T follicular helper cell (primary cell): ENCODE measurements around the gene GPS1.

Experiments used
- DNase-seq: peaks from one replicate; pipeline ENCODE4 v3.0.0-alpha.2; 2020; ENCODE audit warnings: low read depth

GPS1 gene

DNA sequence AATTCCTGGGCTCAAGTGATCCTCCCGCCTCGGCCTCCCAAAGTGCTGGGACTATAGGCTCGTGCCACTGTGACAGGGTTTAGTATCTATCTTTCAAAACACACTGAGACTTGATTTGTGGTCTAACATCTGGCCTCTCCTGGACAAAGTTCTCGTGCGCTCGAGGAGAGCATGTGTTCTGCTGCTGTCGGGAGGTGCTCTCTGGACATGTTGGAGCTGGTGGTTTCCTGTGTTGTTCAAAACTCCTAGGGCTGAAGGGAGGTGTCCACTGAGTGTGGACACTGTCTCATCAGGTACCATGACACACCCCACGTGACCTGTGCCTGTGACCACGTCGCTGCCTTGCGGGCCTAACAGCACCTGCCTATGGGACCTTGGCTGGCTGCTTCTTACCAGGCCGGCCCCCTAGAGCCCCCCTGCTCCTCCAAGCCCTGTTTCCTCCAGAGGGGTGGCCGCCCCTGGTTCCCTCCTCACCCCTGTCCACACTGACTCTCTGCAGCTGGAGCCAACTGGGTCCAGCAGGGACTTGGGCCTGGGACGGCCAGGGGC lies 5.7 kb upstream of the GPS1 start:
- DNase-seq = no peak

DNA sequence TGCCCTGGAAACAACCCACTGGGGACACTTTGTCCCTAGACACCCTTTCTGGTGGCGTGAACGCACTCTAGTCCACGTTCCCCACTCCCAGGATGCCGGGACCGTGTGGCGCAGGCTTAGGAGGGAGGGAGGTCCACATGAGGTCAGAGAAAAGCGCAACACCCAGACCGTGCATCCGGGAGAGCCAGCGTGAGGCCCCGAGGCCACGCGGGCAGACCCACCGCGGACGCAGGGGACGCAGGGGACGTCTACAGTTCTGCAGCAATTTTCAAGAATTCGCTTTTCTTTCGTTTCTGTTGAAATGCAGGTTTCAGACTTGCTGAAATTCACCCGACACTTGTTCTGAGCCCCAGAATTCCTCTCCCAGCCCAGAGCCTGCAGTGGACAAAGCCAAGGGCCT lies 4.8 kb upstream of the GPS1 start:
- no peak for DNase-seq

DNA sequence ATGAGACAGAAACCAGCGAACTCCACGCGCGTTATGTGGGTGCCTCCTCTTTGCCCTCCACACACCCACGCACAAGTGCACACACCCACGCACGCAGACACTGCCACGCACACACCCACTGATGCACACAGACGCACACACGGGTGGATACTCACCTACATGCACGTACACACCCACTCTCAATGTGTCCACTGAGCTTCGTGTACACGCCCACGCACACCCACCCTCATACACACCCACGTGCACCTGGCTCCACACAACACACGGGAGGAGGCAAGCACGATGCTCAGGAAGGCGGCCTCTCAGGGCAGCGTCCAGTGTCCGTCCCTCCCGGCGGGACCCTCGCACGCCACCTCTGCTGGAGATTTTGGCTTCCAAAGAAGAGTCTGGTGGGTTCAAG lies 4.3 kb upstream of the GPS1 start:
- DNase-seq = no peak

GRCh38 chr17:82047914-82048570 lies 3.7 kb upstream of the GPS1 start:
- DNase-seq = no peak

DNA sequence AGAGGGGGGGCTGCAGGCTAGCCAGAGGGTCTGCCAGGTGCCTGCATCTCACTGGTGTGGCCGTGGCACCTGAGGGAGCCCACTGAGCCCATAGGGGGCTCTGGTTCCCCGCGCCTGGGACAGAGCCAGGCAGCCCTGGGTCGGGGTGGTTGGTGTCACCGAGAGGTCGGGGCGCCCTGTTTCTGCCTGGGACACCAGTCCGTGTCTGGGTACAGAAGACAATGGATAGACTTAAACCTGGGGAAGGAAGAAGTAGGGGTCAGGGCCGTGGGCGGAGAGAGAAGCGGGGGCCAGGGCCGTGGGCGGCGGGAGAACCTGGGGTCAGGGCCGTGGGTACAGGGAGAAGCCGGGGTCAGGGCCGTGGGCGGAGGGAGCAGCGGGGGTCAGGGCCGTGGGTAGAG lies 3.1 kb upstream of the GPS1 start:
- DNase-seq = no peak

DNA sequence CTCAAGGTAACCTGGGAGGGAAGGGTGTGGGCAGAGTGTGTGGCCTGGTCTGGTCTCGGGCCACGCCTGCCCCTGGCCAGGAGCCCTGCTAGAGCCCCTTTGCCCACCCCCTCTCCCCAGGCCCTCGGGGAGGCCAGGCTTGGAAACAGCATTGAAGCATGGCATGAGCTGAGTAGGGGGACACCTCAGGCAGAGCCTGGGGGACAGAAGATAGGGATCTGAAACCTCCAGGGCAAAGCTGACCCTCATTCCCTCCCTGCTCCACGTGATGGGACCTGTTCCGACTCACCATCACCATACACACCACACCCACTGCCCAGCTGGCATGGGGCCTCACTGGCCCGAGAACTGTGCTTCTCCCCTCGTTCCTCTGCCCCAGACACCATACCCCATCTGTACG lies 2.6 kb upstream of the GPS1 start:
- no peak for DNase-seq

DNA sequence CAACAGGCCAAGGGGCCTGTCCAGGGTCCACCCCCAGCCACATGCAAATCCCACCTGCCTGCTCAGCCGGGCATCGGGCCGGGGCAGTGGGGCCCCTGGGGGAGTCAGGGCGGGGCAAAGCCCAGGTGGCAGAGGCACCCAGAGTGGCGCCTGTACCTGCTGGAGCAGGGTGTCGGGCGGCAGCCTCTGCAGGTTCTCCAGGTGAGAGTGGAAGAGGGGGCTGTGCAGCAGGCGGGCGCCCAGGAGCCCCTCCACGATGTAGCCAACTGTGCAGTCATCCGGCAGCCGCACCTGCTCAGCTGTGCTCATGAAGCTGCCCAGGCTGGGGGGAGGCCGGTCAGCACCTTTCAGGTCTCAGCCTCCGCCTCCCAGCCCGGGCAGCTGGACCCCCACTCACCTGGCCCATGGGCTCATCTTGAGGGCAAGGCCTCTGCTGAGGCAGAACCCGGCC lies 2.2 kb upstream of the GPS1 start:
- no peak for DNase-seq

DNA sequence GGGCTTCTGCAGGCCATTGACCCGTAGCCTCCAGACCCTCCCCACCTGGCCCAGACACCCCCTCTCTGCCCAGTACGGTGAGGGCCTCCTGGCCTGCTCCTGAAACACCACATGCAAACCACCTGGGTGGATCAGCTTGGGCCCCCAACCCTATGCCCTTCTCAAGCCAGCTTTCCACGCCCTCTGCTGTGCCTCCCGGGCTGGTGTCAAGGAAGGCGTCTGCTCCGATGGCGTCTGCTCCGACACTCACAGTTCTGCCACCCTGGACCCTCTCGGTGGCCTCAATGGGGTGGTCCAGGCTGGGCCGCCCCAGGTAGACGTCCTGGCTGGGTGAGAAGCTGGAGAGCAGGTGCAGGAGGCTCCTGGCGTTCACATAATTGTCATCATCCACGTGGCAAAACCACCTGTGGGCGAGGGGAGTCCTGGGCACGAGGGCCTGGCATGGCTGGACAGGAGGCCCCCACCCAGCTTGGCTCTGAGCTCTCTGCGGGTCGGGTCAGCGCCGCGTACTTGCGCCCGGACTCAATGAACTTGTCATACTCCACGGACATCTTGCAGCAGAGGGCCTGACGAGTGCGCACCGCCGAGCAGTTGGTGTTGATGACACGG lies 1.4 kb upstream of the GPS1 start:
- DNase-seq = no peak

- no peak for DNase-seq
Observed at GRCh38 chr17:82050761-82051641, 697 bp upstream of the GPS1 start.

GRCh38 chr17:82052638-82053059 lies 951 bp downstream of the GPS1 start:
- DNase-seq = no peak

- DNase-seq = no peak
Observed at GRCh38 chr17:82053130-82053529, 1.4 kb downstream of the GPS1 start.

DNA sequence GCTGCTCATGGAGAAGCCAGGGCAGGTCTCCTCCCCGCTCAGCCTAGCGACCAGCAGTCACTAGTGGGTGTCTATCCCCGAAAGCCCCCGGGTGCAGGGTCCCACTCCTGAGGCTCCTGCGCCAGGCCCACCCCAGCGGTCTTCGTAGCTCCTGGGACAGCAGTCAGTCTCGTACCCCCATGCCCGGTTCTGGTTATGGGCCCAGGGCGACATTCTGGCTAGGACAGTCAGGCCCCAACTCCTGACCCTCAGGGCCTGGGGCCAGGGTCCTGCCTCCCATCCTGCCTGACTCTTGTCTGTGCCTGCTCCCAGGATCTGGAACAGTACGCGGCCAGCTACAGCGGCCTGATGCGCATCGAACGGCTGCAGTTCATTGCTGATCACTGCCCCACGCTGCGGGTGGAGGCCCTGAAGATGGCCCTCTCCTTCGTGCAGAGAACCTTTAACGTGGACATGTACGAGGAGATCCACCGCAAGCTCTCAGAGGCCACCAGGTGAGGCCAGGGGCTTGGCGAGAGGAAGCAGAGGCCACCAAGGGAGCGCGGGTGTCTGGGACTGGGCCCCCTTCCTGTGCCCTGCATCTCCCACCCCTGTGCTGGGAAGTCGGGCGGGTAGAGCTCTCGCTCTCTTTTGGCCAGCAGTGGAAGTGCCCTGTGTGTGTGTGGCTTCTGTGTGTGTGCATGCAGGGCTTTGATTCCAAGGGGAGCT lies 2.0 kb downstream of the GPS1 start:
- DNase-seq = no peak

DNA sequence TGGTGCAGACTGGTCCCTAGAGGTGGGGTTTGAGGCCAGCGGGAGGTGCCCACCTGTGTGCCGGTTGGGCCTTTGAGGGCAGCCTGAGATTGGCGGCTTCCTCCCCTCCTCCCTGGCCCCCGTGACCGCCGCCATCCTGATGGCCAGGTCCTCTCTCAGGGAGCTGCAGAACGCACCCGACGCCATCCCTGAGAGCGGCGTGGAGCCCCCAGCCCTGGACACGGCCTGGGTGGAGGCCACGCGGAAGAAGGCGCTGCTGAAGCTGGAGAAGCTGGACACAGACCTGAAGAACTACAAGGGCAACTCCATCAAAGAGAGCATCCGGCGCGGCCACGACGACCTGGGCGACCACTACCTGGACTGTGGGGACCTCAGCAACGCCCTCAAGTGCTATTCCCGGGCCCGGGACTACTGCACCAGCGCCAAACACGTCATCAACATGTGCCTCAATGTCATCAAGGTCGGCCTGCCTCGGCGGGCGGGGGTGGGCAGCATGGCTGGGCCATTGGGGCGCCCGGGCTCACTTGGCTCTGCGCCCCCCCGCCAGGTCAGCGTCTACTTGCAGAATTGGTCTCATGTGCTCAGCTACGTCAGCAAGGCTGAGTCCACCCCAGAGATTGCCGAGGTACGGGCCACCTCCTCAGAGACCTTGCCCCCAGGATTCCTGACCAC lies 2.8 kb downstream of the GPS1 start:
- no peak for DNase-seq

DNA sequence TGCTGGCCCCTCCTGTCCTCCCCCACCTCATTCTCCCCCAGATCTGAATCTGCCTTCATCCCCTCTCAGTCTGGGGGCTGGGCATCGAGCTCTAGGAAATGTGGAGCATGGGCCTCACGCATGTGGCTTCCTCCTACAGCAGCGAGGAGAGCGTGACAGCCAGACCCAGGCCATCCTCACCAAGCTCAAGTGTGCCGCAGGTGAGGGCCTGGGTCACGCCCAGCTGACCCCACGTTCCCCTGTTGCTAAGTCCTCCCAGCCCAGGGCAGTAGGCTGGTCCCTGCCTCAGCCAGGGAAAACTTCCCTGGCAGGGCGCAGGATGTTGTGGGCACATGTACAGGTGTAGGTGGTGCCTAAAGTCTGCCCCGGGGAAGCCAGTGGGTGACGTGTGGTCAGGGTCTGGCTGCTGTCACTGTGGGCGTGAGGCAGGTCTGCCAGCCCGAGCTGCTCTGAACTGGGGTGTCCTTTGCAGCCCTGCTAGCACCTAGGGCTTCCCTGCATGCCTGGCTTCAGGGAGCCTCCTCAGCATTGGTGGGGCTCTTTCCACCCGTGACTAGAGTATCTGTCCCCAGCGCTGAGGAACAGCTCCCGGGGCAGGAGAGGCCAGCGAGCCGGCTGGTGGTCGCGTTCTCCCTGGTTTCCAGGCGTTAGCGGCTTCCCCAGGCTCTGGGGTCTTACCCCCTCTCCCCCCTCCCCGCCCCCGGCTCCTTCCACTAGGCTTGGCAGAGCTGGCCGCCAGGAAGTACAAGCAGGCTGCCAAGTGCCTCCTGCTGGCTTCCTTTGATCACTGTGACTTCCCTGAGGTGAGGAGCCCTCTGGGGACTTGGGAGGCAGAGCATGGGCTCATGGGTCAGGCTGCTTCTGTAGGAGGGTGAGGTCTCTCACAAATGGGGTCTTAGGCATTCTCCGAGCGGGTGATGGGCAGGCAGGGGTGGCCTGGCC lies 3.6 kb downstream of the GPS1 start:
- no peak for DNase-seq

DNA sequence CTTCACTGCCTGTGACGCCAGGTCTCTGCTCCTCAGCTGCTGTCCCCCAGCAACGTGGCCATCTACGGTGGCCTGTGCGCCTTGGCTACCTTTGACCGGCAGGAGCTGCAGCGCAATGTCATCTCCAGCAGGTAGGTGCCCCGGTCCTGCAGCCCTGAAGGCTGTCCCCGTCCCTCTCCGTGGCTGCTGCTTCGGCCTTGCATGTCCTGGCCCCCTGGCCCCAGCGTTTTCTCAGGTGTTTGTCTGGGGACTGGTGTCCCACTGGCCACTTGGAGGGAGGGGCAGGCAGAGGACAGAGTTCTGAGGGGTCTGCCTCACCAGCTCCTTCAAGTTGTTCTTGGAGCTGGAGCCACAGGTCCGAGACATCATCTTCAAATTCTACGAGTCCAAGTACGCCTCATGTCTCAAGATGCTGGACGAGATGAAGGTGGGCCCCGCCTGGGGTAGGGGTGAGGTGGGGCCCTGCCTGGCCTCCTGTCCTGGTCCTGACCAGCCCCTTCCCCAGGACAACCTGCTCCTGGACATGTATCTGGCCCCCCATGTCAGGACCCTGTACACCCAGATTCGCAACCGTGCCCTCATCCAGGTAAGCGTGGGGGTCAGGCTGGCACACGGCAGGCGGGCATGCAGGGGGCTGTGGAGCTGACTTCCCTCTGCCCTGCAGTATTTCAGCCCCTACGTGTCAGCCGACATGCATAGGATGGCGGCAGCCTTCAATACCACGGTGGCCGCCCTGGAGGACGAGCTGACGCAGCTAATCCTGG lies 4.4 kb downstream of the GPS1 start:
- DNase-seq = no peak

DNA sequence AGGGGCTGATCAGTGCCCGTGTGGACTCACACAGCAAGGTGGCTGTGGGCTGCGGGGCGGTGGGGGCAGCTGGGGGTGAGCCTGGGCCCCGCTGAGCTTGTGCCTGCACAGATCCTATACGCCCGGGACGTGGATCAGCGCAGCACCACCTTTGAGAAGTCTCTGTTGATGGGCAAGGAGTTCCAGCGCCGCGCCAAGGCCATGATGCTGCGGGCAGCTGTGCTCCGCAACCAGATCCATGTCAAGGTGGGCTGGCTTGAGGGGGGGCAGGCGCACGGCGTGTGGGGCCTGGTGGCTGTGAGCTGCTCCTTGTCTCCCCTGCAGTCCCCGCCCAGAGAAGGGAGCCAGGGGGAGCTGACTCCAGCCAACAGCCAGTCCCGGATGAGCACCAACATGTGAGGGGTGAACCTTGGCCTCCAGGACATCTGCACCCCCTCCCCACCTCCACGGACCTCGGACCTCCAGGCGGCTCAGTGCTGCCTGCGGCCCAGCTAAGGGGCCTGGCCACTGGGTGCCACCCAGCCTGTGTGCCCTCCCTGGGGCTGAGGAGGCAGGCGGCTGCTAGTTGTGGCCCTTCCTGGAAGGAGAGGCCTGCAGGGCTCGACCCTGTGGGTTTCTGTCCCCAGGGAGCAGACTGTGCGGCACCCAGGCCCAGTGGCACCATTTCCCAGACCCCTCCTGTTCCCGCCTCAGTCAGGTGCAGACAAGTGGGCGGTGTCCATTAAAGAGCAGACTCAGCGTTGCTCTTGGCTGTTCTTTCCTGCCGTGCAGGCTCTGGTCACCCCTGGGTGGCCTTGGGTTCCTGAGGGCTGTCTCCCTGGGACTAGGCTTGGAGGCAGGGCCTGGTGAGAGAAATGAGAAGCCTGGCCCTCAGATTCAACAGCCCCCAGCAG lies 5.3 kb downstream of the GPS1 start:
- no peak for DNase-seq

DNA sequence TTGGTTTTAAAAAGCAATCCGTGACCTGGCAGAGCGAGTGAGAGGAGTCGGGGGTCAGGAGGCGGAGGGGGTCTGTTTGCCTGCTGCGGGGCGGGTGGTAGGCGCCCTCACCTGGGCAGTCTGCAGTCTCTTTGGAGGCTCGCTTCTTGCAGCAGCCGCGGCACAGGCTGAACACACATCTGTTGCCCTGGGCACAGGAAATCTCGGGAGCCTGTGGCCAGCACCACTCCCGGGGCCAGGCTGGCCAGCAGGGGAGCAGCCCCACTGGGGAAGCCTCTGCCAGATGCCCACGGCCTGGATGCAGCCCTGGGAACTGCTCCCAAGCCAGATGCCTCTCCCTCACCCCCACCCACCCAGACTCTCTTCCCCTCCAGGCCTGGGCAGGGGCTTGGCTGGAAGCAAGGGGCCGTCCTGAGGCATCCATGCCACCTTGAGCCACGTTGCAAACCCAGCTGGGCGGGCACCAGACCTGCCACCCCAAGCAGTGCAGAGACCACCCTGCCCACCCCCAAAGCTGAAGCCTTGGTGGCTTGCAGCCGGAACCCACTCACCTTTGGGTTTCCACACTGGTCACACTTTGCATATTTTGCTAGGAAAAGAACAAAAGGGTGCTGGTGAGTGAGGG lies 6.6 kb downstream of the GPS1 start:
- no peak for DNase-seq

DNA sequence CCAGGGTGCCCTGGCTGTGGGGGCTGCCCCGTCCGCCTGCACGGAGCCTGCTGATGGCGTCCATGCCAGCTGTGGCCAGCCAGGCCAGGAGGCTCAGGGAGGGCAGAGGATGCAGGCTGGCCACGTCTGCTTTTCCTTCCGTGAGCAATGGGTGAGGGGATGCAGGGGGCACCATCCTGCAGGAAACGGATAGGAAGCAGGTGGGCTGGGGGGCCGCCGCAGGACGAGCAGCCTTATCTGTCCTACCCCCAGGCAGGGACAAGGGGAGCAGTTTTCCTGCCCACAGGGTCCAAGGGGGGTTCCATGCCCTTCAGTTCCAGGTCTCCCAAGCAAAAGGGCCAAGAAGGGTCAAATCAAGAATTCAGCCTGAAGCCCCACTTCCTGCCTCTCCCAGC lies 7.2 kb downstream of the GPS1 start:
- no peak for DNase-seq
